ENCODE data around the gene CUL3. TPM values are rescaled to one million over a fixed set of nuclear protein-coding genes. Genes with fewer than 3 reads are reported as not detected.

CUL3 gene
- total and polyA plus RNA-seq, 2 of the 8 experiments (the other 6 are each of a cell fraction or from before 2014, with no cell fraction given): 28.5 to 113 TPM

- Histone ChIP-seq H2BK5ac (ENCODE audit: low read depth, low read length) (no peak overlapping the region), H3K4me2 (ENCODE audit: insufficient read depth in 1 of 2, low read depth in 2 of 2, low read length in 2 of 2) (no peak overlapping the region), H4K20me1 (replicated peaks in 1 of 2; ENCODE audit: control insufficient read depth in 1 of 2, insufficient read depth in 2 of 2, low read length in 2 of 2) (peaks cover 2 to 3% of the 10 kb centered on the region in 2 experiments), H3K27me3 (replicated peaks in 1 of 4; ENCODE audit: control insufficient read depth in 3 of 4, extremely low read depth in 1 of 4, insufficient read depth in 3 of 4, low read length in 3 of 4) (no peaks in the 10 kb centered on the region), H3K18ac (ENCODE audit: extremely low read depth, low read length) (no peak overlapping the region), H4K8ac (ENCODE audit: extremely low read depth, insufficient read depth, low read length) (no peak overlapping the region), H2BK120ac (replicated peaks; ENCODE audit: low read depth, low read length) (no peak overlapping the region), H3K27ac (ENCODE audit: low read depth, low read length) (no peak overlapping the region), H2AFZ (ENCODE audit: low read length) (no peak overlapping the region), H2AK5ac (ENCODE audit: low read depth, low read length) (no peak overlapping the region), H3K23ac (ENCODE audit: insufficient read length) (no peak overlapping the region), H4K91ac (replicated peaks; ENCODE audit: insufficient read length, low read length) (no peak overlapping the region), H2BK20ac (ENCODE audit: low read length) (no peak overlapping the region), H3K23me2 (ENCODE audit: low read depth, low read length) (no peaks in the 10 kb centered on the region), H3K56ac (replicated peaks; ENCODE audit: insufficient read length, low read depth, low read length) (no peak overlapping the region), H3K4ac (replicated peaks; ENCODE audit: insufficient read length, low read depth, low read length) (no peak overlapping the region), H3K36me3 (ENCODE audit: control insufficient read depth in 2 of 4, insufficient read depth in 4 of 4, low read length in 3 of 4) (peaks cover 0 to 11% (median 2%) of the 10 kb centered on the region in 4 experiments; a peak in 2 of 8 replicates), H3K4me1 (replicated peaks in 1 of 4; ENCODE audit: control insufficient read depth in 3 of 4, insufficient read depth in 4 of 4, low read length in 3 of 4) (peaks cover 0 to 5% (median 0%) of the 10 kb centered on the region in 4 experiments; a peak in 2 of 7 replicates), H3K79me2 (ENCODE audit: control insufficient read depth in 1 of 2, insufficient read depth in 2 of 2, low read length in 2 of 2) (peaks cover 0 to 70% of the 10 kb centered on the region in 2 experiments; a peak in 3 of 4 replicates), H3K79me1 (ENCODE audit: low read depth, low read length) (peaks cover 3% of the 10 kb centered on the region; the same call in 1 of the 2 replicates), H2BK12ac (ENCODE audit: low read depth, low read length) (no peak overlapping the region), H3K4me3 (ENCODE audit: extremely low read depth in 1 of 4, insufficient read depth in 2 of 4, low read depth in 3 of 4, low read length in 4 of 4) (no peak overlapping the region), H3K9me3 (ENCODE audit: insufficient read depth in 2 of 2, low read depth in 1 of 2, low read length in 1 of 2) (0 out of 4 replicates have a peak, but pooled peaks cover 0 to 3% of the 10 kb centered on the region in 2 experiments), H4K5ac (ENCODE audit: insufficient read length, low read depth, low read length) (no peak overlapping the region), H3K14ac (ENCODE audit: insufficient read length) (no peak overlapping the region), H3K9ac (replicated peaks in 1 of 4; ENCODE audit: extremely low read depth in 1 of 4, low read depth in 3 of 4, low read length in 3 of 4) (no peak overlapping the region), H2BK15ac (ENCODE audit: low read length) (no peak overlapping the region)
- no peak for DNase-seq (ENCODE audit: low read depth in 1 of 2, low spot score in 2 of 2)
- WGBS, 2 experiments (ENCODE audit: extremely low coverage in 1 of 2, insufficient coverage in 1 of 2, insufficient read length in 1 of 2, insufficient replicate concordance in 2 of 2, low coverage in 1 of 2, low lambda C conversion rate in 2 of 2, missing lambda C conversion rate in 1 of 2): 98% methylated on average over 3 of the region's 3 CpGs; no CpG with 5 or more reads in 1 of the 2 experiments
- no peak for FAIRE-seq
- CTCF ChIA-PET (ENCODE audit: partially characterized antibody): interaction anchor here (1.0 kb wide), 1 partner anchor 10 kb away, joined by 3 read pairs; no protein-coding TSS in a partner anchor
- TF ChIP-seq POLR2AphosphoS5 (IDR thresholded peaks at IDR 0.05; ENCODE audit: low read depth, low read length) (no peak), FOSL1 (IDR thresholded peaks at IDR 0.05; ENCODE audit: insufficient read depth, low read depth, low read length) (no peak), SP2 (IDR thresholded peaks at IDR 0.05; ENCODE audit: low read length) (no peak), HDAC2 (IDR thresholded peaks at IDR 0.05; ENCODE audit: borderline replicate concordance in 1 of 2, low read depth in 2 of 2, low read length in 2 of 2) (no peak), YY1 (IDR thresholded peaks at IDR 0.05; ENCODE audit: low read depth, low read length) (no peak)
- POLR2A ChIA-PET (ENCODE audit: partially characterized antibody): no interaction called here
These were observed 52.2 kb downstream of the CUL3 start for GRCh38 chr2:224532931-224533330.

Measured in H1 (cell line).